SK-N-SH treated with all-trans-retinoic acid at 6 μM for 48 hours (cell line): ENCODE results near the gene PIF1.

ENCODE experiments used
- CSDC2 ChIP-seq: fragments of 250-450 bp; sonication (Bioruptor Pico); IDR thresholded peaks from 2 replicates; pipeline ENCODE4 v1.5.0; 2020; ENCODE audit warnings: mild to moderate bottlenecking, moderate library complexity
- PATZ1 ChIP-seq: fragments of 250-450 bp; sonication (Bioruptor Pico); IDR thresholded peaks from 2 replicates; pipeline ENCODE4 v1.8.0; 2020; ENCODE audit warnings: mild to moderate bottlenecking, moderate library complexity, borderline replicate concordance
- TCF4 ChIP-seq: fragments of 250-450 bp; sonication (Bioruptor Pico); IDR thresholded peaks from 2 replicates; pipeline ENCODE4 v1.8.0; 2021; ENCODE audit warnings: mild to moderate bottlenecking, moderate library complexity, borderline replicate concordance
- ZC3H10 ChIP-seq: fragments of 250-450 bp; sonication (Bioruptor Pico); IDR thresholded peaks from 2 replicates; pipeline ENCODE4 v1.5.1; 2021; ENCODE audit warnings: mild to moderate bottlenecking, moderate library complexity
- ZFP3 ChIP-seq: fragments of 250-450 bp; sonication (Bioruptor Pico); IDR thresholded peaks from 2 replicates; pipeline ENCODE4 v1.5.0; 2020; ENCODE audit warnings: mild to moderate bottlenecking, moderate library complexity
- ZNF565 ChIP-seq: fragments of 450-650 bp; formaldehyde crosslinking; conservative IDR thresholded peaks from 2 replicates; pipeline ENCODE4 v1.5.0; 2020; ENCODE audit warnings: low read depth, mild to moderate bottlenecking, moderate library complexity

GRCh38 chr15:64803526-64803925 lies 21.9 kb downstream of the PIF1 start:
- TF ChIP-seq CSDC2 (CRISPR knock-in tag), result no peak
- TF ChIP-seq TCF4 (CRISPR knock-in tag), result no peak
- no peak for TF ChIP-seq ZC3H10
- no peak for TF ChIP-seq ZFP3 (CRISPR knock-in tag)
- no peak for TF ChIP-seq ZNF565 (CRISPR knock-in tag)
- TF ChIP-seq PATZ1 (CRISPR knock-in tag), result no peak
